Thoracic aorta (tissue), 2 donors: Measurements from ENCODE around the gene MAML3. TPM values are rescaled to one million over a fixed set of nuclear protein-coding genes. Genes with fewer than 3 reads are reported as not detected.
A peak's percentile ranks its signal among the peaks of the same experiment; 100 is the strongest.

Source experiments
- ATAC-seq: fragments of 150-250 bp; one replicate; pipeline ENCODE4 v1.8.0; 2017; ENCODE audit warnings: low read depth; ENCODE audit not compliant: insufficient number of reproducible peaks, low FRiP score
- DNase-seq: peaks from one replicate; pipeline ENCODE4 v3.0.0-alpha.2; 2020; ENCODE audit warnings: low spot score
- H3K27ac ChIP-seq, 2 donors: fragments of 200-600 bp; sonication (generic); 1 replicate in 1 of 2; 2 replicates in 1 of 2; pipeline ENCODE4 v1.5.1; 2016; ENCODE audit warnings: mild to moderate bottlenecking in 2 of 2, moderate library complexity in 2 of 2
- H3K27me3 ChIP-seq: fragments of 200-600 bp; sonication (generic); replicated peaks from 2 replicates; pipeline ENCODE4 v1.6.0; 2016; ENCODE audit warnings: mild to moderate bottlenecking; ENCODE audit not compliant: insufficient read depth
- H3K36me3 ChIP-seq: fragments of 200-600 bp; sonication (generic); one replicate; pipeline ENCODE4 v1.5.1; 2016
- H3K4me1 ChIP-seq, 2 donors: fragments of 200-600 bp; sonication (generic); 1 replicate in 1 of 2; 2 replicates in 1 of 2; pipeline versions ENCODE4 v1.5.1 to v1.6.0; 2016; ENCODE audit warnings: low read depth in 2 of 2, mild to moderate bottlenecking in 1 of 2; ENCODE audit not compliant: control insufficient read depth in 1 of 2
- H3K4me3 ChIP-seq: fragments of 200-600 bp; sonication (generic); 2 replicates; pipeline ENCODE4 v1.5.1; 2016; ENCODE audit warnings: mild to moderate bottlenecking
- H3K9me3 ChIP-seq: fragments of 200-600 bp; sonication (generic); 2 replicates; pipeline ENCODE4 v1.5.1; 2016
- CTCF ChIP-seq: fragments of 200-600 bp; sonication (generic); IDR thresholded peaks from one replicate; pipeline ENCODE4 v1.5.1; 2019; ENCODE audit warnings: antibody characterized with exemption
- total RNA-seq, 2 donors: library from RNA; depleted of rRNA; stranded (reverse); fragments of >200 nt; gene quantifications; one replicate each; pipeline versions ENCODE4 v1.1.0 to v1.2.3, GENCODE V29; 2016

Gene MAML3
- total RNA-seq, 2 donors from 2014 or later: 7.3 to 14.1 TPM

GRCh38 chr4:139736661-139737060 is 417.3 kb downstream of the MAML3 start:
- H3K27me3 ChIP-seq: no peaks in the 10 kb centered on the region
- no peaks in the 10 kb centered on the region for H3K36me3 ChIP-seq
- H3K9me3 ChIP-seq: no peaks in the 10 kb centered on the region
- no peak for ATAC-seq
- no peak for TF ChIP-seq CTCF
- no peak overlapping the region for H3K4me3 ChIP-seq
- H3K27ac ChIP-seq: peak overlapping the region in 1 of 2 donors; percentile 74
- H3K4me1 ChIP-seq: peaks cover 11 to 37% of the 10 kb centered on the region in 2 donors
- DNase-seq: no peak

GRCh38 chr4:139736274-139736660 is 417.7 kb downstream of the MAML3 start:
- no peak for DNase-seq
- Histone ChIP-seq H3K4me1 (peaks cover 11 to 36% of the 10 kb centered on the region in 2 donors), H3K27ac (peak overlapping the region in 1 of 2 donors; percentile 74), H3K36me3 (no peaks in the 10 kb centered on the region), H3K9me3 (no peaks in the 10 kb centered on the region), H3K4me3 (no peak overlapping the region), H3K27me3 (no peaks in the 10 kb centered on the region)
- TF ChIP-seq CTCF: no peak
- ATAC-seq: no peak

GRCh38 chr4:139735381-139736273 is 418.4 kb downstream of the MAML3 start:
- no peak for ATAC-seq
- no peak for TF ChIP-seq CTCF
- H3K36me3 ChIP-seq: no peaks in the 10 kb centered on the region
- H3K9me3 ChIP-seq: no peaks in the 10 kb centered on the region
- DNase-seq: no peak
- H3K27me3 ChIP-seq: no peaks in the 10 kb centered on the region
- H3K27ac ChIP-seq: peak overlapping the region; percentile 69 to 74
- H3K4me3 ChIP-seq: peak overlapping the region; percentile 85
- H3K4me1 ChIP-seq: peaks cover 6 to 30% of the 10 kb centered on the region in 2 donors

- Histone ChIP-seq H3K9me3 (no peaks in the 10 kb centered on the region), H3K36me3 (no peaks in the 10 kb centered on the region), H3K4me1 (peaks cover 1 to 23% of the 10 kb centered on the region in 2 donors), H3K27ac (peak overlapping the region; percentile 69 to 74), H3K27me3 (no peaks in the 10 kb centered on the region), H3K4me3 (peak overlapping the region; percentile 85)
- DNase-seq: peak; percentile 50
- ATAC-seq: peak; percentile 88
- TF ChIP-seq CTCF: peak; percentile 77
Observed at GRCh38 chr4:139734875-139735380, 419.1 kb downstream of the MAML3 start.

- DNase-seq (no peak), ATAC-seq (peak; percentile 55)
- Histone ChIP-seq H3K36me3 (no peaks in the 10 kb centered on the region), H3K4me3 (peak overlapping the region; percentile 85), H3K4me1 (peaks cover 0 to 21% of the 10 kb centered on the region in 2 donors), H3K27ac (peak overlapping the region; percentile 69 to 74), H3K27me3 (no peaks in the 10 kb centered on the region), H3K9me3 (no peaks in the 10 kb centered on the region)
- no peak for TF ChIP-seq CTCF
Observed at GRCh38 chr4:139734201-139734874, 419.6 kb downstream of the MAML3 start.
